ENCODE measurements around the gene DPM3. TPM values are rescaled to one million over a fixed set of nuclear protein-coding genes. Genes with fewer than 3 reads are reported as not detected.

The DPM3 gene
- total and polyA plus RNA-seq, 2 of the 13 experiments (the other 11 are each of a cell fraction or from before 2014, with no cell fraction given) = 23.2 to 53.4 TPM

DNA sequence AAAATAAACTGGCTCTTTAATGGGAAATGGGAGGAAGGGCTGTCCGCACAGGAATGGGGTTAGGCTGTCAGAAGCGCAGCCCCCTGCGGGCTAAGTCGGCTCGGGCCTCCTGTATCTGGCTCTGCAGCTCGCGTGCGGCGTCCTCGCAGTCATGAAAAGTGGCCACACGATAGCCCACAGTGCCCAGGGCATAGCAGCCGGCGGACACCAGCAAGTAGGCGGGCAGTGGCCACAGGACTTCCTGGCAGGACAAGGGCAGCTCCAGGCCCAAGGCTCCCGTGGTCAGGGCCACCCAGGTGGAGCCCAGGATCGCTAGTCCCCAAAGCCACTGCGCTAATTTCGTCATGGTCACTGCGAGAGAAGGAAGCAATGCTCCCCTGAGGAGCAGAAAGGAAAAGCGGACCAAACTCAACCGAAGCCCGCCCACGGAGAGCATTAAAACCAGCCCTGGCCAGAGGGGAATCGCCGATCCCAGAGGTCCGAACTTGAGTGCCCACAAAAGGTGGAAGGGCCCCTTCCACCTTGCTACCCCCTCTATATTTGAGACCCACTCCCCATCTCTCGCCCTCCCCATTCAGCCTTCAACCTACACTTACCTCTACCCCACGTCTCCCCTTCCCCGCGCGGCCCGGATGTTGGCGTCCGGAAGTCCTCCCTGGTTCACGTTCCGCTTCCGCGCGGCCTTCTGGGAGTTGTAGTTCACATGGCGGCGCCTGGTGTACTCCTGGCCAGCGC lies at the start of gene DPM3 (continued):
- TF ChIP-seq, protein P1, sequence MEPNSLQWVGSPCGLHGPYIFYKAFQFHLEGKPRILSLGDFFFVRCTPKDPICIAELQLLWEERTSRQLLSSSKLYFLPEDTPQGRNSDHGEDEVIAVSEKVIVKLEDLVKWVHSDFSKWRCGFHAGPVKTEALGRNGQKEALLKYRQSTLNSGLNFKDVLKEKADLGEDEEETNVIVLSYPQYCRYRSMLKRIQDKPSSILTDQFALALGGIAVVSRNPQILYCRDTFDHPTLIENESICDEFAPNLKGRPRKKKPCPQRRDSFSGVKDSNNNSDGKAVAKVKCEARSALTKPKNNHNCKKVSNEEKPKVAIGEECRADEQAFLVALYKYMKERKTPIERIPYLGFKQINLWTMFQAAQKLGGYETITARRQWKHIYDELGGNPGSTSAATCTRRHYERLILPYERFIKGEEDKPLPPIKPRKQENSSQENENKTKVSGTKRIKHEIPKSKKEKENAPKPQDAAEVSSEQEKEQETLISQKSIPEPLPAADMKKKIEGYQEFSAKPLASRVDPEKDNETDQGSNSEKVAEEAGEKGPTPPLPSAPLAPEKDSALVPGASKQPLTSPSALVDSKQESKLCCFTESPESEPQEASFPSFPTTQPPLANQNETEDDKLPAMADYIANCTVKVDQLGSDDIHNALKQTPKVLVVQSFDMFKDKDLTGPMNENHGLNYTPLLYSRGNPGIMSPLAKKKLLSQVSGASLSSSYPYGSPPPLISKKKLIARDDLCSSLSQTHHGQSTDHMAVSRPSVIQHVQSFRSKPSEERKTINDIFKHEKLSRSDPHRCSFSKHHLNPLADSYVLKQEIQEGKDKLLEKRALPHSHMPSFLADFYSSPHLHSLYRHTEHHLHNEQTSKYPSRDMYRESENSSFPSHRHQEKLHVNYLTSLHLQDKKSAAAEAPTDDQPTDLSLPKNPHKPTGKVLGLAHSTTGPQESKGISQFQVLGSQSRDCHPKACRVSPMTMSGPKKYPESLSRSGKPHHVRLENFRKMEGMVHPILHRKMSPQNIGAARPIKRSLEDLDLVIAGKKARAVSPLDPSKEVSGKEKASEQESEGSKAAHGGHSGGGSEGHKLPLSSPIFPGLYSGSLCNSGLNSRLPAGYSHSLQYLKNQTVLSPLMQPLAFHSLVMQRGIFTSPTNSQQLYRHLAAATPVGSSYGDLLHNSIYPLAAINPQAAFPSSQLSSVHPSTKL (CRISPR knock-in tag; IDR thresholded peaks at IDR 0.05) = 0 out of 2 replicates have a peak, but pooled peaks have one; percentile 12
- TF ChIP-seq AGO1 (IDR thresholded peaks at IDR 0.05; ENCODE audit: low read depth, low read length, poor library complexity, severe bottlenecking) (peak; percentile 69), ZNF205 (CRISPR knock-in tag; IDR thresholded peaks at IDR 0.05) (peak; percentile 64; the same call in 1 of the 2 replicates), TBX2 (CRISPR knock-in tag; IDR thresholded peaks at IDR 0.05; ENCODE audit: borderline replicate concordance) (peak; percentile 52; the same call in 1 of the 2 replicates), ZFY (CRISPR knock-in tag; IDR thresholded peaks at IDR 0.05) (peak; percentile 68), ZNF550 (CRISPR knock-in tag; IDR thresholded peaks at IDR 0.05; ENCODE audit: borderline replicate concordance) (0 out of 2 replicates have a peak, but pooled peaks have one; percentile 27), STAG1 (CRISPR knock-in tag; IDR thresholded peaks at IDR 0.05) (no peak), ZNF891 (CRISPR knock-in tag; IDR thresholded peaks at IDR 0.05) (peak; percentile 82; the same call in 1 of the 2 replicates), SNRNP70 (IDR thresholded peaks at IDR 0.05; ENCODE audit: low read depth, low read length) (no peak), BHLHE40 (IDR thresholded peaks at IDR 0.05; ENCODE audit: low read length) (no peak), LCORL (IDR thresholded peaks at IDR 0.05) (no peak), LCORL (CRISPR knock-in tag; IDR thresholded peaks at IDR 0.05) (peak; percentile 27; the same call in 1 of the 2 replicates), SUZ12 (IDR thresholded peaks at IDR 0.05; ENCODE audit: low read depth, low read length) (peak; percentile 80), HNRNPK (IDR thresholded peaks at IDR 0.05; ENCODE audit: low read depth, low read length, poor library complexity, severe bottlenecking) (peak; percentile 95), THAP11 (CRISPR knock-in tag; IDR thresholded peaks at IDR 0.05) (peak; percentile 100), HOXD1 (CRISPR knock-in tag; IDR thresholded peaks at IDR 0.05) (0 out of 2 replicates have a peak, but pooled peaks have one; percentile 15), ZNF781 (CRISPR knock-in tag; IDR thresholded peaks at IDR 0.05; ENCODE audit: borderline replicate concordance, not compliant biosample characterization) (peak; percentile 69), ZNF549 (CRISPR knock-in tag; IDR thresholded peaks at IDR 0.05) (no peak), STAT5B (CRISPR knock-in tag; IDR thresholded peaks at IDR 0.05) (no peak), GZF1 (CRISPR knock-in tag; IDR thresholded peaks at IDR 0.05) (0 out of 2 replicates have a peak, but pooled peaks have one; percentile 25)
- TF ChIP-seq, protein P2, sequence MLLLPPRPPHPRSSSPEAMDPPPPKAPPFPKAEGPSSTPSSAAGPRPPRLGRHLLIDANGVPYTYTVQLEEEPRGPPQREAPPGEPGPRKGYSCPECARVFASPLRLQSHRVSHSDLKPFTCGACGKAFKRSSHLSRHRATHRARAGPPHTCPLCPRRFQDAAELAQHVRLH (CRISPR knock-in tag; IDR thresholded peaks at IDR 0.05; ENCODE audit: borderline replicate concordance, low read depth) = 0 out of 2 replicates have a peak, but pooled peaks have one; percentile 56
- TF ChIP-seq, protein P3, sequence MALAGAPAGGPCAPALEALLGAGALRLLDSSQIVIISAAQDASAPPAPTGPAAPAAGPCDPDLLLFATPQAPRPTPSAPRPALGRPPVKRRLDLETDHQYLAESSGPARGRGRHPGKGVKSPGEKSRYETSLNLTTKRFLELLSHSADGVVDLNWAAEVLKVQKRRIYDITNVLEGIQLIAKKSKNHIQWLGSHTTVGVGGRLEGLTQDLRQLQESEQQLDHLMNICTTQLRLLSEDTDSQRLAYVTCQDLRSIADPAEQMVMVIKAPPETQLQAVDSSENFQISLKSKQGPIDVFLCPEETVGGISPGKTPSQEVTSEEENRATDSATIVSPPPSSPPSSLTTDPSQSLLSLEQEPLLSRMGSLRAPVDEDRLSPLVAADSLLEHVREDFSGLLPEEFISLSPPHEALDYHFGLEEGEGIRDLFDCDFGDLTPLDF (CRISPR knock-in tag; IDR thresholded peaks at IDR 0.05) = no peak
- TF ChIP-seq, protein P4, sequence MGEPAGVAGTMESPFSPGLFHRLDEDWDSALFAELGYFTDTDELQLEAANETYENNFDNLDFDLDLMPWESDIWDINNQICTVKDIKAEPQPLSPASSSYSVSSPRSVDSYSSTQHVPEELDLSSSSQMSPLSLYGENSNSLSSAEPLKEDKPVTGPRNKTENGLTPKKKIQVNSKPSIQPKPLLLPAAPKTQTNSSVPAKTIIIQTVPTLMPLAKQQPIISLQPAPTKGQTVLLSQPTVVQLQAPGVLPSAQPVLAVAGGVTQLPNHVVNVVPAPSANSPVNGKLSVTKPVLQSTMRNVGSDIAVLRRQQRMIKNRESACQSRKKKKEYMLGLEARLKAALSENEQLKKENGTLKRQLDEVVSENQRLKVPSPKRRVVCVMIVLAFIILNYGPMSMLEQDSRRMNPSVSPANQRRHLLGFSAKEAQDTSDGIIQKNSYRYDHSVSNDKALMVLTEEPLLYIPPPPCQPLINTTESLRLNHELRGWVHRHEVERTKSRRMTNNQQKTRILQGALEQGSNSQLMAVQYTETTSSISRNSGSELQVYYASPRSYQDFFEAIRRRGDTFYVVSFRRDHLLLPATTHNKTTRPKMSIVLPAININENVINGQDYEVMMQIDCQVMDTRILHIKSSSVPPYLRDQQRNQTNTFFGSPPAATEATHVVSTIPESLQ (CRISPR knock-in tag; conservative IDR thresholded peaks at IDR 0.05) = 0 out of 2 replicates have a peak, but pooled peaks have one; percentile 22
